CD4-positive, alpha-beta T cell treated with Interleukin-15 for 4 hours (primary cell): ENCODE results near the gene CHID1.

Source experiments
- DNase-seq: peaks from one replicate; pipeline ENCODE4 v3.0.0-alpha.2; 2020; ENCODE audit warnings: low spot score

The CHID1 gene

DNA sequence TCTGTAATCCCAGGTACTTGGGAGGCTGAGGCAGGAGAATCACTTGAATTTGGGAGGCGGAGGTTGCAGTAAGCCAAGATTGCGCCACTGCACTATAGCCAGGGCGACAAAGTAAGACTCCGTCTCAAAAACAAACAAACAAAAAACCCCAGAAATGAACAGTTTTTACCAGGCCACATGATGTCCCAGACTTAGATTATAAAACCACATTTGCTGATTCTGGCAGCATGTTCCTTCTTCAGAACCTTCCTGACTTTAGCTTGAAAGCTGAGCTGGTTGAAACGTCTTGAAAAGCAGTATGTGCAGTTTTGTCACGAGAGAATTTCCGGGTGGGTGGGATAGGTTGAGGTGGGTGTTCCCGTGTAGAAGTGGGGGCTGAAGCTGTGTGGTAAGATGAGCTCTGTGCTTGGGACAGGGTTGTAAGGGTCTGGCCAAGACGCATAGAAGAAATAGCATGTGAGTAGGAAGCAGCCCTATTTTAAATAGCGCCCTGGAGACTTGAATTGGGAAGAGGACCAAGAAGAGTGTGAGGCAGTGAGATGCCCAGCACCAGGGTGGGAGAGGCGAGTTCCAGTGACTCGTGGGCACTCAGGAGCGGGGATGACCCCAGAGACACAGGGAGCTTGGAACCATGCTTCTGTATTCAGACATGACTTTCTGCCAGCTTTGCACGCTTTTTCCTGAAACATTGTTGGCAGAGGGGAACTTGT, 22.7 kb upstream of the CHID1 start:
- no peak for DNase-seq

DNA sequence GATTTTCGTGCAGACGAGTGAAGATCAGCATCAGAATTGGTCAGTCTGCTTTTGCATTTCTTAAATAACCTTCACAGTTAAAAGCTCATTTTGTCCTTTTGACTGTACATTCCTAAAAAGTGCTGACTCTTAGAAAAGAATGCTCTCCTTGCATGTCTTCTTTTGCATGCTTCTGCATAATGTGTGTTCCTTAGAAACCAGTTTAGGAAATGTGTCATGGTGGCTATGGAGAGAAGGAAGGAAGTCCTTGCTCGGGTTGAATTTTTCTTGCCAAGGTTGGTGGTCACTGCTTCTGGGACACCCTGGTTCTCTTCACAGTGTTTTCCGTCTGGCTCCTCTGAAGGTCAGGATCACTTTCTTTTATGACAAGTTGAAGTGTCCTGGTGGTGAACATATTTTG, 21.8 kb upstream of the CHID1 start:
- DNase-seq = no peak

- no peak for DNase-seq
These were observed 20.8 kb upstream of the CHID1 start for GRCh38 chr11:931385-931784.

GRCh38 chr11:929405-929804, 18.8 kb upstream of the CHID1 start:
- DNase-seq = no peak

GRCh38 chr11:928786-929185, 18.2 kb upstream of the CHID1 start:
- DNase-seq = no peak

DNA sequence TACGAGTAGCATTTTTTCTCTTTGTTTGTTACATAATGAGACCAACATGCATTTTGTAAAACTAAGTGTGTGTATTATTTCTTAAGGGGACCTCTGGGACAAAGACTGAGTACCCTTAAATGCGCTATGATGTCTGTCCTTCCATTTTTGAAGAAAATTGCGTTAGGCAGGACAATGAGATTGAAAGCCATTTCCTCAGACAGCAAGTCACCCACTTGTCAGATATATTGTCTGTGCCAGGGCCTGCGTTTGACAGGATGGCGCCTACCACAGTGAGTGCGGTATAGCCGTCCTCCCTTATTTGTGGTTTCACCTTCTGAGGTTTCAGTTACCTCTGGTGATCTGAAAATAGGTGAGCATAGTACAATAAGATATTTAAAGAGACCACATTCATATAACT, 17.3 kb upstream of the CHID1 start:
- DNase-seq = peak; percentile 46

GRCh38 chr11:926341-926916, 15.8 kb upstream of the CHID1 start:
- DNase-seq = no peak

DNA sequence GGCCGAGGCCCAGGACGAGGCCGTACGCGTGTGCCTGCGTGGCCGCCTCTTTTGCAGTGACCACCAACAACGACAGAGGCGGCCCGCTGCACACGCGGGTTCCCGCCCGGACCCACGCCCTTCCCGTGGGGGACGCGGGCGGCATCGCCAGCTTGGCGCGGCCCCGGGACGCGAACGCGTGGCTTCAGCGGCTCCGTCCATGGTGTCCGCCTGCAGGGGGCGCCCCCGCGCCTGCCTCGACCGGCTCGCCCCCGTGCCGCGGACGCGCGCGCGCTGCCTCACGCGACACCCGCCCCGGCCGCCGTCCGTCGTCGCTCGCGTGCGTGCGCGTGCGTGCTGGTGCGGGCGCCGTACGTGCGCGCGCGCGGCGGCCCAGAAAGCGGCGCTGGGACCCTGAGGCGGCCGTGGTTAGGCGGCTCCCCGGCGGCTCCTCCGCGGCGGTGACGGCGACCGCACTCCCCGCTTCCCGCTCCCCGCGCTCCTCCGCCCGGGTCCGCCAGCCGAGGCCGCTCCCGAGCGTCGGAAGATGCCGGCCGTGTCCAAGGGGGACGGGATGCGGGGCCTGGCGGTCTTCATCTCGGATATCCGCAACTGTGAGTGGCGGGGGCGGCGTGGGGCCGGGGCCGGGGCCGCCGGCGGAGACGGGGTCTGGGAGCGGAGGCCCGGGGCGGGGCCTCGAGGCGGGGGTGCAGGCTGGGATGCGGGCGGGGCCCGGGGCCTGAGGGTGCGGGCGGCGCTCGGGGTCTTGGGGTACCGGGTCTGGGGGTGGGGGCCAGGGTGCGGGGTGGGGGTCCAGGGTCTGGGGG, 15.1 kb upstream of the CHID1 start, which contains the start of gene AP2A2:
TSS of gene AP2A2 (plus strand) at position 375 of the 806 bp plus-strand sequence. CDS start at position 527, 152 bp downstream.
- DNase-seq = peak; percentile 90

DNA sequence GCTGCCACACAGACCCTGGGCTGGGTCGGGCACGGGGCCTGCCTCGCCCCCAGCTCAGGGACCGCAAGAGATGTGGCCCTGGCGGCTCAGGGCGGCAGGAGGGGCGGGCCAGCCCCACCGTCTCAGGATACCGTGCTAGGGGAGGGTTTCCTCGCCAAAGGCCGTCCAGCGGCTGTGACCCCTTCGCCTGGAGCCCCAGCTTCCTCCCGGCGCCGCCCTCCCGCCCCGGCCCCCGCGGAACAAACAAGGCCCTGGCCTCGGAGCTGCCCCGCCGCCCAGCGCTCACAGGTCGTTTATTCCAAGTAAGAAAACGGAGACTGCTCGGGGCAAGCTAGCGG, 14.5 kb upstream of the CHID1 start:
- no peak for DNase-seq

- no peak for DNase-seq
These were observed 14.0 kb upstream of the CHID1 start for GRCh38 chr11:924406-925157.

DNA sequence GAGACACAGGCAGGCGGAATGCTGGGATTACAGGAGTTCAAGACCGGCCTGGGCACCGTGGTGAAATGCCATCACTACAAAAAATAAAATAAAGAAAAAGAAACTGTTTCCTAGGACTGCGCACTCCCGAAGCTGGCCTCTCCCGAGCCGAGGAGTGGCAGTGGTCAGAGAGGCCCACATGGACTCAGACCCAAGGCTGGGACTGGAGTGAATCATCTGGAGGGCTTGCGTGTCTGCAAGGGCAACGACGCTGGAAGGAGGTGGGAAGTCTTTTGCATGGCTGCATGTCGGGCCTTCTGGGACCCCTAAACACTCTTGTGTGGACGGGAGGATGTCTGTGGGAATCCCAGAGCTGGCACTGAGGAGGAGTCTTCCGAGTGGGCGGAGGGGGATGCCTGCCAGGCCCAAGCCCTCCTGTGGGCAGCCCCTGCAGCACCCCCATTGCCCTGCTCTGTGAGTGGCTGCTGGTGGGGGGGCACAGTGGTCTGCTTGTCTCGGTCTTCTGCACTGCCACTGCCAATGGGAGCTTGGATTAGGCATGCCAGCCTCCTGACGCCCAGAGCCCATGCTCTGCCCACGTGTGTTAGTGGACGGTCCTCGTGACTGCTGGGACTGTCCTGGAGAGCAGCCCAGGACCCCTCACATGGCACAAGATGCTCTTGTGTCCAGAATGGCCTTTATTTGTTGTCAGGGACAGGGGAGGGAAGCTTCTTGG, 13.2 kb upstream of the CHID1 start:
- DNase-seq = no peak

DNA sequence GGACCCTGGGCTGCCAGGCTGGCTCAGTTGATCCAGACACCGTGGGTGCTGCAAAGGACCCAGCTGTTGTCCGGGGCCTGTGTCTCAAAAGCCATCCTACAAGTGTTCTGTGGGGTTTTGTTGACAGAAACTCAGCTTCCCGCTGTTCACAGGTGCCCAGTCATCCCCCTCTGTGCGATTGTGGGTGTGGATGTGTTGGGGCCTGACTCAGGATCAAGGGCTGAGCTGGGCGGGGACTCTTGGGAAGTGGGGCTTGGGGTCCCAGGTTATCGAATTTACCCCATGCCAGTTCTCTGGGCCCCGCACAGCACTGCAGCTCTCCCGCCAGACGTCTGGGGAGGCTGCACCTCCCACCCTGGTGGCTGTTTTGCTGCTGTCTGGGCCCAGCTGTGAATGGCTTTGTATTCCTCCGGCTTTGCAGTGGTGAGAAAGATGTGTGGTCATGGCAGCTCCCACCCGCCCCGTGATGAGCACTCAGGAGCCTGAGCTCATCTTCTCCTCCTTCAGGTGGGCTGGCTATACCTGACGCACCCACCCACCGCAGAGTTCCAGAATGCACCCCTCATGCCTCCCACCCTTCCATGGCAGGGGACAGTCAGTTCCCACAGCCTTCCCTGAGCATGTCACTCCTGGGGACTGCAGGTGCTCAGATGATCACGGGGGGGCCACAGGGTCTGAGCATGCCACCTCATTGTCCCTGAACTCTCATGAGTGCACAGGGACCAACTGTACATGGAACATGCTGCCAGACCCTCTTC, 11.5 kb upstream of the CHID1 start:
- DNase-seq = no peak

- no peak for DNase-seq
These were observed 6.8 kb upstream of the CHID1 start for GRCh38 chr11:917426-917825.

GRCh38 chr11:914747-915501, 4.3 kb upstream of the CHID1 start:
- DNase-seq = no peak

GRCh38 chr11:914204-914603, 3.6 kb upstream of the CHID1 start:
- no peak for DNase-seq

GRCh38 chr11:913043-913442, 2.4 kb upstream of the CHID1 start:
- no peak for DNase-seq

DNA sequence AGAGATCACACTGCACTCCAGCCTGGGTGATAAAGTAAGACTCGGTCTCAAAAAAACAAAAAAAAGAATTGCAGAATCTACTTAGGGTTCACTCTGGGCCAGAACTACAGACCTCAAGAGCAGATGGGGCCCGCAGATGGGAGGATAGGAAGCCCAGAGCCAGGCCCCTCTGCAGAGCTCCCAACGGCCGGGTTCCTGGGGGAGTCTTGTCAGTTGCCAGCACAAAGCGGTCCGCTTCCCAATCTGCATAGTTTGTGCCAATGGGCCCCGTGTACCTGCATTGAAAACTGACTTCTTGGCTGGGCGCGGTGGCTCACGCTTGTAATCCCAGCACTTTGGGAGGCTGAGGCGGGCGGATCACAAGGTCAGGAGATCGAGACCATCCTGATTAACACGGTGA, 1.7 kb upstream of the CHID1 start:
- DNase-seq = no peak

- no peak for DNase-seq
These were observed 1.2 kb upstream of the CHID1 start for GRCh38 chr11:911890-912219.

DNA sequence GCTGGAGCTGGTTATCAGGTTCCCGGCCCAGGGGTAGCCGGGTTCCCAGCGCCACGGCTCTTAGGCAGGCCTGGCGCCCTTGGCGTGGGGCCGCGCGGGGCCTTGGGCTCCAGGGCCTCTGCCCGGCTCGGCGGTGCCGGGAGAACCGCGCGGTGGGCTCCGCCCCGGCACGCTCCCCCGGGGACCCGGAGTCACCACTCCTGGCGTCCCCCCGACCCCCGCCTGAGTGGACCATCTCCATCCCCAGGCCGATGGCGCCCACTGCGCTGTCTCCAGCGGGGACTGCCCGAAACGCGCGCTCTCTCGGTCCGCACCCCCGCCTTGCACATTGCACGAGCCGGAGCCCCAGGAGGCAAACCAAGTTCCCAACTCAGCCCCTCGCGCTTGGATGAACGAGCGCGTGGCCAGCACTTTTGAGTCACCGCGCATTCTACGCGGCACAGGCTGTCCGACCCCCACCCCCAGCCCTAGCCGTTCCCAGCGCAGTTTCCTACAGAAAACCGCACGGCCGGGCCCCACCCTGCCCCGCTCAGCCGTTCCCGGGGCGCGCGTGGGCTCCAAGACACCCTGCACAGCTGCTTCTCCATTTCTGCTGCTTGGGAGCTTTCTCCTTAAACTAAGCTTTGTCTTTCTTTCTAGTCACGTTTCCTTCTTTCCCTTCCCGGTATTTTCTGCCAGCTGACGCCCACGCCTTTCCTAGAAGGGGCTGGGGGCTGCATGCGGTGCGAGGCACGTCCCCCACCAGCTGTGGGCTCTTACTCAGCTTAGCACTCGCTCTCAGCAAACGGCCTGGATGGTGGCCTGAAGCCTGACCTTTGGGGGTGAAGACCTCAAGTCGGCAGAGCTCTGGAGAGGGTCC, 650 bp upstream of the CHID1 start:
- peak; percentile 11 for DNase-seq
